H7 (cell line): Measurements from ENCODE around the gene FAM216A. TPM values are rescaled to one million over a fixed set of nuclear protein-coding genes. Genes with fewer than 3 reads are reported as not detected.
"Not testable (repeated sequence)": the region's sequence is repeated elsewhere in the genome, so short reads cannot be mapped to it uniquely, and the experiment has no call there.

Source experiments
- DNase-seq: peaks from one replicate; pipeline ENCODE4 v3.0.0; 2012
- H3K27me3 ChIP-seq: 2 replicates; pipeline ENCODE4 v1.6.0; 2011; ENCODE audit warnings: mild to moderate bottlenecking, low read length; ENCODE audit not compliant: control insufficient read depth, insufficient read depth
- H3K36me3 ChIP-seq: replicated peaks from 2 replicates; pipeline ENCODE4 v1.5.1; 2011; ENCODE audit warnings: low read length; ENCODE audit not compliant: control insufficient read depth, insufficient read depth
- H3K4me3 ChIP-seq: 2 replicates; pipeline ENCODE4 v1.5.1; 2011; ENCODE audit warnings: low read depth, mild to moderate bottlenecking, control low read depth, low read length, moderate library complexity; ENCODE audit not compliant: insufficient read depth
- total RNA-seq: library from RNA; depleted of rRNA; stranded (reverse); fragments of >200 nt; shearing (Covaris generic); gene quantifications from 2 replicates; pipeline ENCODE4 v1.2.3, GENCODE V29; 2014

Gene FAM216A
- total RNA-seq, 1 experiment from 2014 or later = 22.4 TPM

GRCh38 chr12:110516995-110517394 lies 48.4 kb downstream of the FAM216A start:
- Histone ChIP-seq H3K4me3 (no peak overlapping the region), H3K27me3 (no peaks in the 10 kb centered on the region), H3K36me3 (no peaks in the 10 kb centered on the region)
- DNase-seq = no peak

- DNase-seq, H3K27me3 ChIP-seq, H3K36me3 ChIP-seq, H3K4me3 ChIP-seq: not testable (repeated sequence)
Observed at GRCh38 chr12:110518014-110518413, 49.4 kb downstream of the FAM216A start.

- H3K36me3 ChIP-seq, DNase-seq, H3K27me3 ChIP-seq, H3K4me3 ChIP-seq: not testable (repeated sequence)
Observed at GRCh38 chr12:110520876-110521712, 52.4 kb downstream of the FAM216A start.

GRCh38 chr12:110528277-110528839 lies 59.7 kb downstream of the FAM216A start:
- Histone ChIP-seq H3K27me3 (no peaks in the 10 kb centered on the region), H3K36me3 (no peaks in the 10 kb centered on the region), H3K4me3 (no peak overlapping the region)
- DNase-seq = peak; percentile 12

- no peaks in the 10 kb centered on the region for H3K36me3 ChIP-seq
- H3K27me3 ChIP-seq = no peaks in the 10 kb centered on the region
- H3K4me3 ChIP-seq = no peak overlapping the region
- DNase-seq = no peak
Observed at GRCh38 chr12:110530511-110530910, 61.9 kb downstream of the FAM216A start.

GRCh38 chr12:110531741-110532333 lies 63.2 kb downstream of the FAM216A start:
- Histone ChIP-seq H3K27me3 (no peaks in the 10 kb centered on the region), H3K4me3 (no peak overlapping the region), H3K36me3 (peaks cover 2% of the 10 kb centered on the region)
- no peak for DNase-seq

GRCh38 chr12:110532644-110533043 lies 64.0 kb downstream of the FAM216A start:
- Histone ChIP-seq H3K27me3 (no peaks in the 10 kb centered on the region), H3K4me3 (no peak overlapping the region), H3K36me3 (peaks cover 4% of the 10 kb centered on the region)
- no peak for DNase-seq

GRCh38 chr12:110533607-110534006 lies 65.0 kb downstream of the FAM216A start:
- Histone ChIP-seq H3K27me3 (no peaks in the 10 kb centered on the region), H3K4me3 (no peak overlapping the region), H3K36me3 (peaks cover 6% of the 10 kb centered on the region)
- DNase-seq = no peak

GRCh38 chr12:110534811-110535210 lies 66.2 kb downstream of the FAM216A start:
- Histone ChIP-seq H3K36me3 (peaks cover 8% of the 10 kb centered on the region), H3K27me3 (no peaks in the 10 kb centered on the region), H3K4me3 (no peak overlapping the region)
- no peak for DNase-seq

- Histone ChIP-seq H3K4me3 (no peak overlapping the region), H3K27me3 (no peaks in the 10 kb centered on the region), H3K36me3 (peaks cover 8% of the 10 kb centered on the region)
- DNase-seq = no peak
Observed at GRCh38 chr12:110536834-110537604, 68.4 kb downstream of the FAM216A start.

GRCh38 chr12:110537605-110538409 lies 69.2 kb downstream of the FAM216A start:
- DNase-seq = no peak
- Histone ChIP-seq H3K36me3 (peaks cover 8% of the 10 kb centered on the region), H3K4me3 (no peak overlapping the region), H3K27me3 (no peaks in the 10 kb centered on the region)

GRCh38 chr12:110538869-110539622 lies 70.4 kb downstream of the FAM216A start:
- Histone ChIP-seq H3K4me3 (no peak overlapping the region), H3K36me3 (peaks cover 11% of the 10 kb centered on the region), H3K27me3 (no peaks in the 10 kb centered on the region)
- DNase-seq = no peak
